Left renal cortex interstitium (tissue), 4 donors: ENCODE measurements around the gene HPX. TPM values are rescaled to one million over a fixed set of nuclear protein-coding genes. Genes with fewer than 3 reads are reported as not detected.
"Not testable (repeated sequence)": the region's sequence is repeated elsewhere in the genome, so short reads cannot be mapped to it uniquely, and the experiment has no call there.

Source experiments
- DNase-seq, 4 donors: peaks; one replicate each; pipeline ENCODE4 v3.0.0-alpha.2; 2013; ENCODE audit warnings: low read depth in 4 of 4, low spot score in 2 of 4, missing footprints in 1 of 4
- polyA plus RNA-seq, 4 donors: library from polyadenylated mRNA; unstranded; fragments of 120-200 nt; gene quantifications; one replicate each; pipeline ENCODE4 v1.2.1, GENCODE V29; 2013; ENCODE audit not compliant: insufficient read length in 4 of 4

The HPX gene
- polyA plus RNA-seq, 4 donors: 1.7 to 8.6 (median 5.9) TPM

DNA sequence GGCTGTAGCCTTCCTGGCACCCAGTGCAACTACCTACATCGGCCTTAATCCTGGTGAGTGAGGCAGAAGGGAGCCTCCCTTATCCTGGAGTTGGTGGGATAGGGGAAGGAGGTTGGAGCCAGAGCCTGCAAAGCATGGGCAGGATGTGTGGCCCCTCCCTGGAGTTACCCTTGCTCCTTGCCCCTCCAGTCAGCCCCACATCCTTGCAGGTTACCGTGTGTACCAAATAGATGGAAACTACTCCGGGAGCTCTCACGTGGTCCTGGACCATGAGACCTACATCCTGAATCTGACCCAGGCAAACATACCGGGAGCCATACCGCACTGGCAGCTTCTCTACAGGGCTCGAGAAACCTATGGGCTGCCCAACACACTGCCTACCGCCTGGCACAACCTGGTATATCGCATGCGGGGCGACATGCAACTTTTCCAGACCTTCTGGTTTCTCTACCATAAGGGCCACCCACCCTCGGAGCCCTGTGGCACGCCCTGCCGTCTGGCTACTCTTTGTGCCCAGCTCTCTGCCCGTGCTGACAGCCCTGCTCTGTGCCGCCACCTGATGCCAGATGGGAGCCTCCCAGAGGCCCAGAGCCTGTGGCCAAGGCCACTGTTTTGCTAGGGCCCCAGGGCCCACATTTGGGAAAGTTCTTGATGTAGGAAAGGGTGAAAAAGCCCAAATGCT is 46.7 kb downstream of the HPX start:
- no peak for DNase-seq

DNA sequence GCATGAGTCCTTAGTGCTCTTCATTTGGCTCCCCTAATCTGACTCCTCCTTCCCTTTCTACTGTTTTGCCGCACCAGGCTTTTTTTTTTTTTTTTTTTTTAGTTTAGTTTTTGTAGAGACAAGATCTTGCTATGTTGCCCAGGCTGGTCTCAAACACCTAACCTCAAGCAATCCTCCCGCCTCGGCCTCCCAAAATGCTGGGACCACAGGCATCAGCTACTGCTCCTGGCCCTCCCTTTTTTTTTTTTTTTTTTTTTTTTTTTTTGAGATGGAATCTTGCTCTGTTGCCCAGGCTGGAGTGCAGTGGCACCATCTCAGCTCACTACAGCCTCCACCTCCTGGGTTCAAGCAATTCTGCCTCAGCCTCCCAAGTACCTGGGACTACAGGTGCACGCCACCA is 48.5 kb downstream of the HPX start:
- not testable (repeated sequence) for DNase-seq

DNA sequence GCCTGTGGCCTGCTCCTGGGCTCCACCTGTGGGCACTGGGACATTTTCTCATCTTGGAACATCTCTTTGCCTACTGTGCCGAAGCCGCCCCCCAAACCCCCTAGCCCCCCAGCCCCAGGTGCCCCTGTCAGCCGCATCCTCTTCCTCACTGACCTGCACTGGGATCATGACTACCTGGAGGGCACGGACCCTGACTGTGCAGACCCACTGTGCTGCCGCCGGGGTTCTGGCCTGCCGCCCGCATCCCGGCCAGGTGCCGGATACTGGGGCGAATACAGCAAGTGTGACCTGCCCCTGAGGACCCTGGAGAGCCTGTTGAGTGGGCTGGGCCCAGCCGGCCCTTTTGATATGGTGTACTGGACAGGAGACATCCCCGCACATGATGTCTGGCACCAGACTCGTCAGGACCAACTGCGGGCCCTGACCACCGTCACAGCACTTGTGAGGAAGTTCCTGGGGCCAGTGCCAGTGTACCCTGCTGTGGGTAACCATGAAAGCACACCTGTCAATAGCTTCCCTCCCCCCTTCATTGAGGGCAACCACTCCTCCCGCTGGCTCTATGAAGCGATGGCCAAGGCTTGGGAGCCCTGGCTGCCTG is 49.2 kb downstream of the HPX start:
- DNase-seq: no peak

- no peak for DNase-seq
Measured at GRCh38 chr11:6390718-6391469, 49.9 kb downstream of the HPX start.

DNA sequence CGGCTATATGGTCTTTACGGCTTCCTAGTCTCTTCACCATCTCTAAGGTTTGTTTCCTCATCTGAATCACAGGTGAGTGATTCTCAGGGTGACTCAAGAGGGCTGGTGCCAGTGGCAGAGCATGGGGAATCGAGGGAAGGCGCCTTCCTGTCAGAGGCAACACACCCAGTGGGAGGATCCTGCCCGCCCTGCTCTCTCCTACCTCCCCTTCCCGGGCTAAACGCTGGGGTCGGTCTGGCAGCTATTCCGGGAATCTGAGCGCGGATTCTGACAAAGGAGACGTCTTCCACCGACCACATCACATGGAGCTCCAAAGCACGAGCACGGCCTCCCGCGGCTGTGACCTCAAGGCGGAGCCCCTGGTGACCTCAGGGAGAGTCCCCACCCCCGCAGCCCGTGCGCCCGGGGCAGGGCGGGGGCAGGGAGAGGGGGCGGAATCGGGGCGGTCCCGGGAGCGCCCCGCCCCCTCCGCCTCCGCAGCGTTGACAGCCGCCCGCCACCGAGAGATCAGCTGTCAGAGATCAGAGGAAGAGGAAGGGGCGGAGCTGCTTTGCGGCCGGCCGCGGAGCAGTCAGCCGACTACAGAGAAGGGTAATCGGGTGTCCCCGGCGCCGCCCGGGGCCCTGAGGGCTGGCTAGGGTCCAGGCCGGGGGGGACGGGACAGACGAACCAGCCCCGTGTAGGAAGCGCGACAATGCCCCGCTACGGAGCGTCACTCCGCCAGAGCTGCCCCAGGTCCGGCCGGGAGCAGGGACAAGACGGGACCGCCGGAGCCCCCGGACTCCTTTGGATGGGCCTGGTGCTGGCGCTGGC is 50.7 kb downstream of the HPX start, which contains the start of gene SMPD1:
TSS of gene SMPD1 (plus strand) at position 570 of the 813 bp plus-strand sequence. CDS start at position 695, 125 bp downstream.
- DNase-seq: peak; percentile 66 to 80 (median 75)

GRCh38 chr11:6388748-6389147 is 52.0 kb downstream of the HPX start:
- DNase-seq: no peak

GRCh38 chr11:6387811-6388599 is 52.8 kb downstream of the HPX start:
- DNase-seq: no peak

GRCh38 chr11:6385046-6385777 is 55.6 kb downstream of the HPX start:
- no peak for DNase-seq

Other genes starting within 250 kb of the HPX start
- under 1 TPM in 2 of 4 donors, not detected in 2; 0.21 to 0.27 TPM for gene OR52W1, start 241.8 kb downstream of the HPX start, polyA plus RNA-seq
- 1 to 10 TPM in 2 of 4 donors, under 1 TPM in 2; 0.66 to 2.6 (median 1.5) TPM for gene C11orf42, start 235.4 kb downstream of the HPX start, polyA plus RNA-seq
- 10 to 100 TPM; 37.7 to 76.2 (median 56.7) TPM for gene FHIP1B, start 206.4 kb downstream of the HPX start, polyA plus RNA-seq
- gene CNGA4, start 201.9 kb downstream of the HPX start, polyA plus RNA-seq: under 1 TPM in 3 of 4 donors, not detected in 1; 0.23 to 0.34 (median 0.27) TPM
- 1 to 10 TPM in 1 of 4 donors, under 1 TPM in 3; 0.28 to 1.1 (median 0.67) TPM for gene CCKBR, start 181.1 kb downstream of the HPX start, polyA plus RNA-seq
- 10 to 100 TPM; 13.3 to 25.4 (median 18.4) TPM for gene CAVIN3, start 120.5 kb downstream of the HPX start, polyA plus RNA-seq
- 10 to 100 TPM; 31.8 to 35.9 (median 35.4) TPM for gene SMPD1, start 50.5 kb downstream of the HPX start, polyA plus RNA-seq
- gene APBB1, start 21.9 kb downstream of the HPX start, polyA plus RNA-seq: 10 to 100 TPM; 49.1 to 71.1 (median 59.7) TPM
- gene TRIM3, start 33.0 kb upstream of the HPX start, polyA plus RNA-seq: 10 to 100 TPM; 16.7 to 31.9 (median 23.6) TPM
- 10 to 100 TPM; 60.4 to 84.0 (median 70.5) TPM for gene ARFIP2, start 40.3 kb upstream of the HPX start, polyA plus RNA-seq
- 10 to 100 TPM; 36.3 to 38.9 (median 38.3) TPM for gene TIMM10B, start 40.5 kb upstream of the HPX start, polyA plus RNA-seq
- gene DNHD1, start 56.3 kb upstream of the HPX start, polyA plus RNA-seq: 10 to 100 TPM in 2 of 4 donors, 1 to 10 TPM in 2; 4.1 to 14.4 (median 9.3) TPM
- gene RRP8, start 162.6 kb upstream of the HPX start, polyA plus RNA-seq: 10 to 100 TPM; 18.0 to 26.5 (median 24.0) TPM
- gene ILK, start 162.8 kb upstream of the HPX start, polyA plus RNA-seq: 100 to 1,000 TPM; 154 to 165 (median 158) TPM
- 100 to 1,000 TPM in 1 of 4 donors, 10 to 100 TPM in 3; 64.8 to 107 (median 78.5) TPM for gene TAF10, start 171.2 kb upstream of the HPX start, polyA plus RNA-seq
- 100 to 1,000 TPM in 3 of 4 donors, 10 to 100 TPM in 1; 89.2 to 119 (median 113) TPM for gene TPP1, start 178.4 kb upstream of the HPX start, polyA plus RNA-seq
- 10 to 100 TPM; 29.8 to 49.5 (median 37.8) TPM for gene DCHS1, start 214.8 kb upstream of the HPX start, polyA plus RNA-seq
- 10 to 100 TPM; 64.7 to 81.0 (median 72.8) TPM for gene MRPL17, start 242.4 kb upstream of the HPX start, polyA plus RNA-seq